GM23338 (cell line): ENCODE data around the gene ADAMTS19. TPM values are rescaled to one million over a fixed set of nuclear protein-coding genes. Genes with fewer than 3 reads are reported as not detected.
A peak's percentile ranks its signal among the peaks of the same experiment; 100 is the strongest.

Experiments used
- ATAC-seq: fragments of 200-7000 bp; cut with Tn5 transposase; 3 replicates; pipeline ENCODE4 v1.9.1; 2020
- DNase-seq: peaks from one replicate; pipeline ENCODE4 v3.0.0-alpha.2; 2015; ENCODE audit warnings: low spot score
- H2AFZ ChIP-seq: fragments of 200-600 bp; sonication (generic); 2 replicates; pipeline ENCODE4 v1.8.0; 2016; ENCODE audit warnings: antibody characterized with exemption, mild to moderate bottlenecking, moderate library complexity
- H3F3A ChIP-seq: fragments of 200-600 bp; sonication (generic); replicated peaks from 2 replicates; pipeline ENCODE4 v1.8.0; 2017; ENCODE audit warnings: antibody characterized with exemption, mixed run types, low read depth
- H3K27ac ChIP-seq: fragments of 200-600 bp; sonication (generic); 2 replicates; pipeline ENCODE4 v1.6.1; 2016; ENCODE audit warnings: low read depth
- H3K27me3 ChIP-seq: fragments of 200-600 bp; sonication (generic); 2 replicates; pipeline ENCODE4 v1.8.0; 2016; ENCODE audit warnings: mild to moderate bottlenecking, mixed run types, moderate library complexity; ENCODE audit not compliant: insufficient read depth
- H3K36me3 ChIP-seq: fragments of 200-600 bp; sonication (generic); 2 replicates; pipeline ENCODE4 v1.8.0; 2016; ENCODE audit warnings: mild to moderate bottlenecking; ENCODE audit not compliant: insufficient read depth
- H3K4me1 ChIP-seq: fragments of 200-600 bp; sonication (generic); 2 replicates; pipeline ENCODE4 v1.8.0; 2016; ENCODE audit warnings: mild to moderate bottlenecking, moderate library complexity; ENCODE audit not compliant: insufficient read depth
- H3K4me2 ChIP-seq: fragments of 200-600 bp; sonication (generic); 2 replicates; pipeline ENCODE4 v1.7.1; 2017; ENCODE audit warnings: mixed run types
- H3K4me3 ChIP-seq: fragments of 200-600 bp; sonication (generic); 2 replicates; pipeline ENCODE4 v1.6.1; 2016; ENCODE audit warnings: mixed run types
- H3K79me2 ChIP-seq: fragments of 200-600 bp; sonication (generic); replicated peaks from 2 replicates; pipeline ENCODE4 v1.8.0; 2017; ENCODE audit warnings: mild to moderate bottlenecking; ENCODE audit not compliant: insufficient read depth
- H3K9me2 ChIP-seq: fragments of 200-600 bp; sonication (generic); 2 replicates; pipeline ENCODE4 v1.8.0; 2017; ENCODE audit not compliant: insufficient read depth
- H4K20me1 ChIP-seq: fragments of 200-600 bp; sonication (generic); replicated peaks from 2 replicates; pipeline ENCODE4 v1.8.0; 2017; ENCODE audit warnings: mild to moderate bottlenecking; ENCODE audit not compliant: insufficient read depth
- H3K27ac Mint-ChIP-seq: 2 replicates; pipeline ENCODE4 v1.8.0; 2020; ENCODE audit warnings: inconsistent platforms, mild to moderate bottlenecking, moderate library complexity, mixed read lengths
- H3K27me3 Mint-ChIP-seq: 3 replicates; pipeline ENCODE4 v1.8.0; 2022; ENCODE audit warnings: low read depth, mild to moderate bottlenecking, moderate library complexity, mixed read lengths, inconsistent platforms; ENCODE audit not compliant: insufficient read depth, poor library complexity
- H3K36me3 Mint-ChIP-seq: 3 replicates; pipeline ENCODE4 v1.8.0; 2021; ENCODE audit warnings: low read depth, mild to moderate bottlenecking, inconsistent platforms, moderate library complexity, mixed read lengths
- H3K4me1 Mint-ChIP-seq: 3 replicates; pipeline ENCODE4 v1.8.0; 2020; ENCODE audit warnings: mild to moderate bottlenecking, inconsistent platforms, mixed read lengths
- H3K4me3 Mint-ChIP-seq: 3 replicates; pipeline ENCODE4 v1.8.0; 2021; ENCODE audit warnings: moderate library complexity, mild to moderate bottlenecking, inconsistent platforms, mixed read lengths
- H3K9me3 Mint-ChIP-seq: 3 replicates; pipeline ENCODE4 v1.8.0; 2020; ENCODE audit warnings: moderate library complexity, mild to moderate bottlenecking, inconsistent platforms, mixed read lengths
- EZH2 ChIP-seq: fragments of 200-600 bp; sonication (generic); IDR thresholded peaks from one replicate; pipeline ENCODE4 v1.8.0; 2017; ENCODE audit warnings: antibody characterized with exemption, mild to moderate bottlenecking, low read depth; ENCODE audit not compliant: unreplicated experiment
- JUNB ChIP-seq: IDR thresholded peaks from one replicate; pipeline ENCODE4 v1.6.1; 2016; ENCODE audit warnings: antibody characterized with exemption; ENCODE audit not compliant: unreplicated experiment
- NANOG ChIP-seq: IDR thresholded peaks from 2 replicates; pipeline ENCODE4 v1.6.1; 2016; ENCODE audit warnings: antibody characterized with exemption, borderline replicate concordance
- POLR2AphosphoS5 ChIP-seq: IDR thresholded peaks from 2 replicates; pipeline ENCODE4 v1.6.1; 2016; ENCODE audit warnings: antibody characterized with exemption, low read depth
- STAT1 ChIP-seq: IDR thresholded peaks from one replicate; pipeline ENCODE4 v1.6.1; 2016; ENCODE audit warnings: antibody characterized with exemption; ENCODE audit not compliant: unreplicated experiment
- ZNF331 ChIP-seq: fragments of 250-450 bp; sonication (Bioruptor Pico); IDR thresholded peaks from 2 replicates; pipeline ENCODE4 v1.5.0; 2020; ENCODE audit warnings: low read depth, mild to moderate bottlenecking, moderate library complexity
- polyA plus RNA-seq: library from polyadenylated mRNA; unstranded; fragments of >200 nt; fragmentation: Nextera tagmentation; extraction: Ambion mirVana; gene quantifications from 2 replicates; pipeline ENCODE4 v1.2.1, GENCODE V29; 2016
- total RNA-seq: library from RNA; depleted of rRNA; stranded (reverse); fragments of >200 nt; shearing (Covaris generic); gene quantifications from 2 replicates; pipeline ENCODE4 v1.2.3, GENCODE V29; 2014
- TF ChIP-seq, protein P1 (sequence below): IDR thresholded peaks from 2 replicates; pipeline ENCODE4 v1.6.1; 2016; ENCODE audit warnings: antibody characterized with exemption
- TF ChIP-seq, protein P2 (sequence below), 2 experiments: fragments of 200-600 bp in 1 of 2; sonication (generic) in 1 of 2; conservative IDR thresholded peaks; 2 replicates each; pipeline versions ENCODE4 v1.5.1 to v1.6.1; 2016 to 2017; ENCODE audit warnings: antibody characterized with exemption in 2 of 2, low read depth in 2 of 2, mild to moderate bottlenecking in 2 of 2, moderate library complexity in 1 of 2

The ADAMTS19 gene
- total and polyA plus RNA-seq, 2 experiments from 2014 or later, result 6.0 to 27.4 TPM

DNA sequence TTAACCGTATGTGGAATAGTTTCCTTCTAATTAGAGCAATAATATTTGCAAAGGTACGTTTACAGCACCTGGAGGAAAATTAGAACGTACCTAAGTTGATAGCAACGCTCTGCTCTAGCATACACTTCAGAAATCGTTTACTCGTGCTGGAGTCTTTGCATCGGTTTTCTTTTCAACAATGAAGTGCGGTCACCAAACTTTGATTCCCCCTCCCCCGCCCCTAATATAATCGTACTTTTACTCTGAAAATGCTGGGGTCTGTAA is 506 bp downstream of the ADAMTS19 start (continued):
- TF ChIP-seq, protein P1, sequence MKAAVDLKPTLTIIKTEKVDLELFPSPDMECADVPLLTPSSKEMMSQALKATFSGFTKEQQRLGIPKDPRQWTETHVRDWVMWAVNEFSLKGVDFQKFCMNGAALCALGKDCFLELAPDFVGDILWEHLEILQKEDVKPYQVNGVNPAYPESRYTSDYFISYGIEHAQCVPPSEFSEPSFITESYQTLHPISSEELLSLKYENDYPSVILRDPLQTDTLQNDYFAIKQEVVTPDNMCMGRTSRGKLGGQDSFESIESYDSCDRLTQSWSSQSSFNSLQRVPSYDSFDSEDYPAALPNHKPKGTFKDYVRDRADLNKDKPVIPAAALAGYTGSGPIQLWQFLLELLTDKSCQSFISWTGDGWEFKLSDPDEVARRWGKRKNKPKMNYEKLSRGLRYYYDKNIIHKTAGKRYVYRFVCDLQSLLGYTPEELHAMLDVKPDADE, result no peak
- TF ChIP-seq, protein P2, sequence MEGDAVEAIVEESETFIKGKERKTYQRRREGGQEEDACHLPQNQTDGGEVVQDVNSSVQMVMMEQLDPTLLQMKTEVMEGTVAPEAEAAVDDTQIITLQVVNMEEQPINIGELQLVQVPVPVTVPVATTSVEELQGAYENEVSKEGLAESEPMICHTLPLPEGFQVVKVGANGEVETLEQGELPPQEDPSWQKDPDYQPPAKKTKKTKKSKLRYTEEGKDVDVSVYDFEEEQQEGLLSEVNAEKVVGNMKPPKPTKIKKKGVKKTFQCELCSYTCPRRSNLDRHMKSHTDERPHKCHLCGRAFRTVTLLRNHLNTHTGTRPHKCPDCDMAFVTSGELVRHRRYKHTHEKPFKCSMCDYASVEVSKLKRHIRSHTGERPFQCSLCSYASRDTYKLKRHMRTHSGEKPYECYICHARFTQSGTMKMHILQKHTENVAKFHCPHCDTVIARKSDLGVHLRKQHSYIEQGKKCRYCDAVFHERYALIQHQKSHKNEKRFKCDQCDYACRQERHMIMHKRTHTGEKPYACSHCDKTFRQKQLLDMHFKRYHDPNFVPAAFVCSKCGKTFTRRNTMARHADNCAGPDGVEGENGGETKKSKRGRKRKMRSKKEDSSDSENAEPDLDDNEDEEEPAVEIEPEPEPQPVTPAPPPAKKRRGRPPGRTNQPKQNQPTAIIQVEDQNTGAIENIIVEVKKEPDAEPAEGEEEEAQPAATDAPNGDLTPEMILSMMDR (conservative IDR thresholded peaks at IDR 0.05; ENCODE audit: low read depth in 2 of 2), result no peak

DNA sequence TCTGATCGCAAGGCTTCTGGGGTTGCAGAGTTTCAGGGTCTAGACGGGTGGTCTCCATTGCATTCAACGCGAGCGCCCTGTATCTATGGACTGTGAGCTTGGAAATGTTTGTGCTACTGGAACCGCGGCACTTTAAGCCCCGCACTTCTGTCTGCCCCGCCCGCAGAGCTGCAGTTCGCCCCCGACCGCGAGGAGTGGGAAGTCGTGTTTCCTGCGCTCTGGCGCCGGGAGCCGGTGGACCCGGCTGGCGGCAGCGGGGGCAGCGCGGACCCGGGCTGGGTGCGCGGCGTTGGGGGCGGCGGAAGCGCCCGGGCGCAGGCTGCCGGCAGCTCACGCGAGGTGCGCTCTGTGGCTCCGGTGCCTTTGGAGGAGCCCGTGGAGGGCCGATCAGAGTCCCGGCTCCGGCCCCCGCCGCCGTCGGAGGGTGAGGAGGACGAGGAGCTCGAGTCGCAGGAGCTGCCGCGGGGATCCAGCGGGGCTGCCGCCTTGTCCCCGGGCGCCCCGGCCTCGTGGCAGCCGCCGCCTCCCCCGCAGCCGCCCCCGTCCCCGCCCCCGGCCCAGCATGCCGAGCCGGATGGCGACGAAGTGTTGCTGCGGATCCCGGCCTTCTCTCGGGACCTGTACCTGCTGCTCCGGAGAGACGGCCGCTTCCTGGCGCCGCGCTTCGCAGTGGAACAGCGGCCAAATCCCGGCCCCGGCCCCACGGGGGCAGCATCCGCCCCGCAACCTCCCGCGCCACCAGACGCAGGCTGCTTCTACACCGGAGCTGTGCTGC is 1.0 kb downstream of the ADAMTS19 start:
- H3K79me2 ChIP-seq, result peaks cover 44% of the 10 kb centered on the region
- peak overlapping the region; percentile 87 for H3K4me3 ChIP-seq
- H3K27ac ChIP-seq, result no peak overlapping the region
- peak overlapping the region; percentile 96 for H3K4me2 ChIP-seq
- H3K27me3 ChIP-seq, result peaks cover 16% of the 10 kb centered on the region; the same call in 1 of the 2 replicates
- DNase-seq (peak; percentile 82), ATAC-seq (peak; percentile 67)
- Mint-ChIP-seq H3K27ac (peak overlapping the region; percentile 95; the same call in 1 of the 2 replicates), H3K4me1 (peaks cover 46% of the 10 kb centered on the region), H3K27me3 (peaks cover 7% of the 10 kb centered on the region), H3K36me3 (peaks cover 18% of the 10 kb centered on the region), H3K4me3 (peak overlapping the region; percentile 100), H3K9me3 (no peaks in the 10 kb centered on the region)
- no peaks in the 10 kb centered on the region for H3K9me2 ChIP-seq
- peaks cover 36% of the 10 kb centered on the region for H3K4me1 ChIP-seq
- no peaks in the 10 kb centered on the region for H3K36me3 ChIP-seq
- 0 out of 2 replicates have a peak, but pooled peaks cover 16% of the 10 kb centered on the region for H4K20me1 ChIP-seq
- TF ChIP-seq JUNB (no peak), ZNF331 (CRISPR knock-in tag) (no peak), STAT1 (no peak), EZH2 (peak; percentile 22), NANOG (no peak), POLR2AphosphoS5 (peak; percentile 35; the same call in 1 of the 2 replicates)
- TF ChIP-seq, protein P2 (conservative IDR thresholded peaks at IDR 0.05; ENCODE audit: low read depth in 2 of 2), result peak; percentile 52 to 64
- 0 out of 2 replicates have a peak, but pooled peaks cover 4% of the 10 kb centered on the region for H3F3A ChIP-seq
- peak overlapping the region; percentile 91 for H2AFZ ChIP-seq
